Loucy (cell line): Measurements from ENCODE around the gene TTLL5.

ENCODE experiments used
- EZH2phosphoT487 ChIP-seq: fragments of 200-600 bp; IDR thresholded peaks from 2 replicates; pipeline ENCODE4 v1.6.1; 2018; ENCODE audit warnings: antibody characterized with exemption, mild to moderate bottlenecking, moderate library complexity, borderline replicate concordance
- TF ChIP-seq, protein P1 (sequence below): fragments of 200-600 bp; sonication (generic); conservative IDR thresholded peaks from 2 replicates; pipeline ENCODE4 v1.5.1; 2014; ENCODE audit warnings: mild to moderate bottlenecking, antibody characterized with exemption, low read length

GRCh38 chr14:75952489-75952888 is 291.4 kb downstream of the TTLL5 start:
- TF ChIP-seq, protein P1, sequence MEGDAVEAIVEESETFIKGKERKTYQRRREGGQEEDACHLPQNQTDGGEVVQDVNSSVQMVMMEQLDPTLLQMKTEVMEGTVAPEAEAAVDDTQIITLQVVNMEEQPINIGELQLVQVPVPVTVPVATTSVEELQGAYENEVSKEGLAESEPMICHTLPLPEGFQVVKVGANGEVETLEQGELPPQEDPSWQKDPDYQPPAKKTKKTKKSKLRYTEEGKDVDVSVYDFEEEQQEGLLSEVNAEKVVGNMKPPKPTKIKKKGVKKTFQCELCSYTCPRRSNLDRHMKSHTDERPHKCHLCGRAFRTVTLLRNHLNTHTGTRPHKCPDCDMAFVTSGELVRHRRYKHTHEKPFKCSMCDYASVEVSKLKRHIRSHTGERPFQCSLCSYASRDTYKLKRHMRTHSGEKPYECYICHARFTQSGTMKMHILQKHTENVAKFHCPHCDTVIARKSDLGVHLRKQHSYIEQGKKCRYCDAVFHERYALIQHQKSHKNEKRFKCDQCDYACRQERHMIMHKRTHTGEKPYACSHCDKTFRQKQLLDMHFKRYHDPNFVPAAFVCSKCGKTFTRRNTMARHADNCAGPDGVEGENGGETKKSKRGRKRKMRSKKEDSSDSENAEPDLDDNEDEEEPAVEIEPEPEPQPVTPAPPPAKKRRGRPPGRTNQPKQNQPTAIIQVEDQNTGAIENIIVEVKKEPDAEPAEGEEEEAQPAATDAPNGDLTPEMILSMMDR = no peak
- no peak for TF ChIP-seq EZH2phosphoT487
